Fibroblast of lung (primary cell): ENCODE measurements around the gene PHB1. TPM values are rescaled to one million over a fixed set of nuclear protein-coding genes. Genes with fewer than 3 reads are reported as not detected.

ENCODE experiments used
- DNase-seq, 2 donors: peaks; one replicate each; pipeline versions ENCODE4 v3.0.0 to v3.0.0-alpha.2; 2010; ENCODE audit warnings: low read depth in 2 of 2
- H2AFZ ChIP-seq: 2 replicates; pipeline ENCODE4 v1.5.1; 2012; ENCODE audit warnings: low read length, control low read depth, inconsistent platforms
- H3K27ac ChIP-seq: 2 replicates; pipeline ENCODE4 v1.5.1; 2011; ENCODE audit warnings: low read length, control low read depth; ENCODE audit not compliant: insufficient read depth
- H3K27me3 ChIP-seq: 2 replicates; pipeline ENCODE4 v1.5.1; 2011; ENCODE audit warnings: mild to moderate bottlenecking, low read length; ENCODE audit not compliant: control insufficient read depth, insufficient read depth
- H3K36me3 ChIP-seq: 2 replicates; pipeline ENCODE4 v1.5.1; 2011; ENCODE audit warnings: low read length; ENCODE audit not compliant: control insufficient read depth, insufficient read depth
- H3K4me1 ChIP-seq: 2 replicates; pipeline ENCODE4 v1.5.1; 2011; ENCODE audit warnings: low read length; ENCODE audit not compliant: control insufficient read depth, insufficient read depth; ENCODE audit errors: extremely low read depth
- H3K4me2 ChIP-seq: 2 replicates; pipeline ENCODE4 v1.5.1; 2011; ENCODE audit warnings: low read length, control low read depth; ENCODE audit not compliant: insufficient read depth; ENCODE audit errors: extremely low read depth
- H3K4me3 ChIP-seq, 4 experiments: fragments of 200-600 bp in 1 of 4; sonication (generic) in 1 of 4; replicated peaks in 1 of 4; 2 replicates each; pipeline ENCODE4 v1.5.1; 2011 to 2016; ENCODE audit warnings: low read length in 4 of 4, low read depth in 3 of 4, mild to moderate bottlenecking in 3 of 4, control low read depth in 2 of 4, inconsistent platforms in 1 of 4, mixed read lengths in 1 of 4; ENCODE audit not compliant: insufficient read depth in 1 of 4; ENCODE audit errors: control extremely low read depth in 1 of 4
- H3K79me2 ChIP-seq: 2 replicates; pipeline ENCODE4 v1.5.1; 2012; ENCODE audit warnings: mild to moderate bottlenecking, low read length, inconsistent platforms; ENCODE audit not compliant: control insufficient read depth, insufficient read depth
- H3K9ac ChIP-seq: 2 replicates; pipeline ENCODE4 v1.5.1; 2011; ENCODE audit warnings: mild to moderate bottlenecking, low read length, control low read depth; ENCODE audit not compliant: insufficient read depth
- H3K9me3 ChIP-seq: 2 replicates; pipeline ENCODE4 v1.5.1; 2012; ENCODE audit warnings: low read depth, low read length; ENCODE audit not compliant: control insufficient read depth, insufficient read depth
- H4K20me1 ChIP-seq: 2 replicates; pipeline ENCODE4 v1.5.1; 2011; ENCODE audit warnings: low read length; ENCODE audit not compliant: control insufficient read depth, insufficient read depth; ENCODE audit errors: extremely low read depth
- CTCF ChIP-seq, 2 donors: IDR thresholded peaks in 1 of 2; conservative IDR thresholded peaks in 1 of 2; 1 replicate in 1 of 2; 2 replicates in 1 of 2; pipeline ENCODE4 v1.5.1; 2011 to 2012; ENCODE audit warnings: low read length in 2 of 2, control low read depth in 1 of 2, inconsistent platforms in 1 of 2, low read depth in 1 of 2, mild to moderate bottlenecking in 1 of 2
- EZH2 ChIP-seq: IDR thresholded peaks from 2 replicates; pipeline ENCODE4 v1.5.1; 2012; ENCODE audit warnings: low read length, control low read depth, mild to moderate bottlenecking; ENCODE audit errors: missing control alignments
- polyA plus RNA-seq, 2 donors: library from polyadenylated mRNA; depleted of rRNA in 1 of 2; stranded (reverse) in 1 of 2; unstranded in 1 of 2; fragments of >200 nt; gene quantifications; 2 replicates each; pipeline ENCODE4 v1.2.1, GENCODE V29; 2011 to 2012; ENCODE audit warnings: missing spikeins in 1 of 2
- total RNA-seq: library from RNA; depleted of rRNA; stranded (reverse); fragments of >200 nt; gene quantifications from 2 replicates; pipeline ENCODE4 v1.2.1, GENCODE V29; 2014

PHB1 gene
- total and polyA plus RNA-seq, 2 donors (not counting 1 experiment from before 2014, with no cell fraction given) = 99.6 to 163 TPM

- no peaks in the 10 kb centered on the region for H3K27me3 ChIP-seq
- no peak overlapping the region for H2AFZ ChIP-seq
These were observed 28.3 kb downstream of the PHB1 start for GRCh38 chr17:49386373-49386772.

GRCh38 chr17:49384951-49385350, 29.7 kb downstream of the PHB1 start:
- no peaks in the 10 kb centered on the region for H3K79me2 ChIP-seq
- no peak for TF ChIP-seq CTCF (conservative IDR thresholded peaks at IDR 0.05 in 1 of 2, IDR thresholded peaks at IDR 0.05 in 1 of 2; ENCODE audit: low read depth in 1 of 2, low read length in 2 of 2)
- no peak for TF ChIP-seq EZH2
- H3K4me2 ChIP-seq = no peak overlapping the region
- H3K27me3 ChIP-seq = no peaks in the 10 kb centered on the region
- H3K4me3 ChIP-seq = no peak overlapping the region
- H2AFZ ChIP-seq = no peak overlapping the region
- no peaks in the 10 kb centered on the region for H3K4me1 ChIP-seq
- no peaks in the 10 kb centered on the region for H4K20me1 ChIP-seq
- no peak overlapping the region for H3K9ac ChIP-seq
- H3K9me3 ChIP-seq = no peaks in the 10 kb centered on the region
- no peak overlapping the region for H3K27ac ChIP-seq
- no peak for DNase-seq
- H3K36me3 ChIP-seq = no peaks in the 10 kb centered on the region

More at GRCh38 chr17:49386373-49386772, 28.3 kb downstream of the PHB1 start:
- Histone ChIP-seq H4K20me1 (no peaks in the 10 kb centered on the region), H3K4me1 (peaks cover 2% of the 10 kb centered on the region), H3K4me2 (no peak overlapping the region), H3K9me3 (no peaks in the 10 kb centered on the region), H3K9ac (no peak overlapping the region), H3K36me3 (no peaks in the 10 kb centered on the region), H3K4me3 (no peak overlapping the region), H3K79me2 (no peaks in the 10 kb centered on the region), H3K27ac (no peak overlapping the region)
- no peak for DNase-seq
- TF ChIP-seq EZH2 (no peak), CTCF (conservative IDR thresholded peaks at IDR 0.05 in 1 of 2, IDR thresholded peaks at IDR 0.05 in 1 of 2; ENCODE audit: low read depth in 1 of 2, low read length in 2 of 2) (no peak)

- Histone ChIP-seq H3K79me2 (no peaks in the 10 kb centered on the region), H3K4me2 (no peak overlapping the region), H4K20me1 (no peaks in the 10 kb centered on the region), H3K36me3 (no peaks in the 10 kb centered on the region), H3K9ac (no peak overlapping the region), H3K9me3 (no peaks in the 10 kb centered on the region), H3K27me3 (no peaks in the 10 kb centered on the region), H3K27ac (no peak overlapping the region), H2AFZ (no peak overlapping the region), H3K4me1 (no peaks in the 10 kb centered on the region), H3K4me3 (no peak overlapping the region)
- DNase-seq = no peak
- TF ChIP-seq CTCF (conservative IDR thresholded peaks at IDR 0.05 in 1 of 2, IDR thresholded peaks at IDR 0.05 in 1 of 2; ENCODE audit: low read depth in 1 of 2, low read length in 2 of 2) (no peak), EZH2 (no peak)
These were observed 31.6 kb downstream of the PHB1 start for GRCh38 chr17:49383060-49383459.
